K562 (cell line): ENCODE data around the gene TMPO. TPM values are rescaled to one million over a fixed set of nuclear protein-coding genes. Genes with fewer than 3 reads are reported as not detected.

Experiments used
- ATF3 ChIP-seq, 2 experiments: fragments of 450-650 bp in 1 of 2; sonication (generic) in 1 of 2; formaldehyde crosslinking in 1 of 2; IDR thresholded peaks in 1 of 2; conservative IDR thresholded peaks in 1 of 2; 2 replicates each; pipeline versions ENCODE4 v1.6.1 to v1.8.1; 2016 to 2023; ENCODE audit warnings: mild to moderate bottlenecking in 2 of 2, moderate library complexity in 2 of 2, inconsistent platforms in 1 of 2, missing genetic modification reagents in 1 of 2
- CAMTA2 ChIP-seq: fragments of 250-450 bp; sonication (Bioruptor Pico); conservative IDR thresholded peaks from 2 replicates; pipeline ENCODE4 v1.5.1; 2022
- DACH1 ChIP-seq: fragments of 450-650 bp; IDR thresholded peaks from 2 replicates; pipeline ENCODE4 v1.6.1; 2018; ENCODE audit not compliant: partially characterized antibody
- DEAF1 ChIP-seq: fragments of 450-650 bp; formaldehyde crosslinking; IDR thresholded peaks from 2 replicates; pipeline ENCODE4 v1.4.0; 2020; ENCODE audit warnings: mild to moderate bottlenecking, moderate library complexity
- DLX4 ChIP-seq: fragments of 250-450 bp; sonication (Bioruptor Pico); IDR thresholded peaks from 2 replicates; pipeline ENCODE4 v1.6.1; 2021; ENCODE audit warnings: mild to moderate bottlenecking
- ELK3 ChIP-seq: fragments of 450-650 bp; formaldehyde crosslinking; IDR thresholded peaks from 2 replicates; pipeline ENCODE4 v1.4.0; 2020; ENCODE audit warnings: mild to moderate bottlenecking
- GTF2B ChIP-seq: IDR thresholded peaks from 2 replicates; pipeline ENCODE4 v1.6.1; 2011; ENCODE audit not compliant: insufficient read length; ENCODE audit errors: extremely low read depth
- HES1 ChIP-seq: fragments of 450-650 bp; IDR thresholded peaks from 2 replicates; pipeline ENCODE4 v1.6.1; 2016; ENCODE audit warnings: low read depth, mild to moderate bottlenecking, moderate library complexity
- L3MBTL2 ChIP-seq: fragments of 450-650 bp; IDR thresholded peaks from 2 replicates; pipeline ENCODE4 v1.6.1; 2016; ENCODE audit warnings: mild to moderate bottlenecking, moderate library complexity
- POLR2G ChIP-seq: fragments of 200-400 bp; formaldehyde crosslinking; IDR thresholded peaks from 2 replicates; pipeline ENCODE4 v1.6.1; 2017; ENCODE audit warnings: low read depth, mild to moderate bottlenecking, antibody characterized with exemption, low read length, moderate library complexity
- RBM15 ChIP-seq: fragments of 200-400 bp; formaldehyde crosslinking; IDR thresholded peaks from 2 replicates; pipeline ENCODE4 v1.6.1; 2018; ENCODE audit warnings: mild to moderate bottlenecking, low read length, moderate library complexity; ENCODE audit not compliant: insufficient read depth
- SMC3 ChIP-seq: conservative IDR thresholded peaks from 2 replicates; pipeline ENCODE4 v1.6.1; 2011; ENCODE audit warnings: low read depth, low read length, improper control_type of control experiment; ENCODE audit not compliant: insufficient read depth
- SOX6 ChIP-seq: fragments of 450-650 bp; IDR thresholded peaks from 2 replicates; pipeline ENCODE4 v1.6.1; 2014; ENCODE audit warnings: mild to moderate bottlenecking
- ZBTB49 ChIP-seq: sonication (generic); formaldehyde crosslinking; IDR thresholded peaks from 2 replicates; pipeline ENCODE4 v1.8.0; 2022; ENCODE audit warnings: missing genetic modification reagents, mild to moderate bottlenecking, borderline replicate concordance
- ZNF175 ChIP-seq: fragments of 200-800 bp; sonication (Bioruptor generic); IDR thresholded peaks from 2 replicates; pipeline ENCODE4 v1.6.1; 2016; ENCODE audit warnings: low read depth, mild to moderate bottlenecking, missing genetic modification characterization, missing compliant biosample characterization
- ZNF436 ChIP-seq: fragments of 250-450, 450-650 bp; sonication (Bioruptor Pico); formaldehyde crosslinking; IDR thresholded peaks from 2 replicates; pipeline ENCODE4 v1.7.0; 2020; ENCODE audit warnings: mild to moderate bottlenecking
- ZNF699 ChIP-seq: fragments of 250-450 bp; sonication (Bioruptor Pico); IDR thresholded peaks from 2 replicates; pipeline ENCODE4 v1.8.0; 2021; ENCODE audit warnings: mild to moderate bottlenecking, moderate library complexity; ENCODE audit not compliant: insufficient replicate concordance
- ZNF780A ChIP-seq: fragments of 250-450 bp; sonication (Bioruptor Pico); IDR thresholded peaks from 2 replicates; pipeline ENCODE4 v1.5.0; 2021; ENCODE audit warnings: mild to moderate bottlenecking
- polyA plus RNA-seq, 8 experiments: library from polyadenylated mRNA; depleted of rRNA in 4 of 8; stranded (reverse) in 5 of 8; unstranded in 3 of 8; fragments of >200 nt; fragmentation: Nextera tagmentation in 2 of 8; fragmentation: Illumina TruSeq in 1 of 8; extraction: Ambion mirVana in 2 of 8; extraction: Trizol in 1 of 8; gene quantifications; 2 replicates each; pipeline versions ENCODE4 v1.2.1 to v1.2.3, GENCODE V29; 2011 to 2014; ENCODE audit warnings: inconsistent platforms in 1 of 8, missing spikeins in 1 of 8
- total RNA-seq, 7 experiments: library from RNA; depleted of rRNA in 6 of 7; stranded (reverse); fragments of >200 nt in 6 of 7; fragmentation: Illumina TruSeq in 2 of 7; extraction: Trizol in 2 of 7; gene quantifications; 2 replicates each; pipeline versions ENCODE4 v1.2.1 to v1.2.3, GENCODE V29; 2011 to 2021; ENCODE audit warnings: low replicate concordance in 1 of 7

TMPO gene
- total and polyA plus RNA-seq, 9 of the 15 experiments (the other 6 are each of a cell fraction or from before 2014, with no cell fraction given) = 62.1 to 263 (median 182) TPM

- TF ChIP-seq L3MBTL2 (peak; percentile 97), HES1 (0 out of 2 replicates have a peak, but pooled peaks have one; percentile 26), CAMTA2 (CRISPR knock-in tag) (no peak), DACH1 (no peak), ZNF699 (CRISPR knock-in tag) (no peak), SMC3 (0 out of 2 replicates have a peak, but pooled peaks have one; percentile 1), ZBTB49 (CRISPR knock-in tag) (no peak), DLX4 (CRISPR knock-in tag) (no peak), DEAF1 (peak; percentile 85), POLR2G (peak; percentile 11; the same call in 1 of the 2 replicates), RBM15 (no peak), SOX6 (peak; percentile 39; the same call in 1 of the 2 replicates), GTF2B (no peak), ATF3 (IDR thresholded peaks at IDR 0.05) (no peak; the same call in 1 of the 2 replicates), ATF3 (CRISPR knock-in tag; conservative IDR thresholded peaks at IDR 0.05) (peak; percentile 86), ELK3 (CRISPR knock-in tag) (no peak), ZNF436 (CRISPR knock-in tag) (no peak), ZNF780A (CRISPR knock-in tag) (no peak), ZNF175 (CRISPR knock-in tag) (no peak)
Observed at GRCh38 chr12:98516111-98516873, 902 bp downstream of the TMPO start (continued).
